NB4 (cell line): ENCODE measurements around the gene RPS6KA2.

Experiments
- DNase-seq: peaks from one replicate; pipeline ENCODE4 v3.0.0; 2010; ENCODE audit warnings: low read depth
- H3K4me3 ChIP-seq: one replicate; pipeline ENCODE4 v1.5.1; 2011; ENCODE audit warnings: mild to moderate bottlenecking, low read depth, low read length, moderate library complexity
- CTCF ChIP-seq: IDR thresholded peaks from one replicate; pipeline ENCODE4 v1.5.1; 2012; ENCODE audit warnings: low read depth, low read length
- MYC ChIP-seq: IDR thresholded peaks from 2 replicates; pipeline ENCODE4 v1.6.1; 2011; ENCODE audit warnings: low read depth, low read length
- POLR2A ChIP-seq: IDR thresholded peaks from 2 replicates; pipeline ENCODE4 v1.6.1; 2011; ENCODE audit warnings: mild to moderate bottlenecking; ENCODE audit not compliant: insufficient read length; ENCODE audit errors: extremely low read depth
- TF ChIP-seq, protein P1 (sequence below): IDR thresholded peaks from 2 replicates; pipeline ENCODE4 v1.6.1; 2011; ENCODE audit warnings: low read depth, low read length

The RPS6KA2 gene

GRCh38 chr6:166469426-166469961 is 157.6 kb downstream of the RPS6KA2 start:
- H3K4me3 ChIP-seq: no peak overlapping the region
- TF ChIP-seq MYC (no peak), CTCF (no peak)
- no peak for DNase-seq

- H3K4me3 ChIP-seq: no peak overlapping the region
- no peak for DNase-seq
- TF ChIP-seq MYC: no peak
- TF ChIP-seq, protein P1, sequence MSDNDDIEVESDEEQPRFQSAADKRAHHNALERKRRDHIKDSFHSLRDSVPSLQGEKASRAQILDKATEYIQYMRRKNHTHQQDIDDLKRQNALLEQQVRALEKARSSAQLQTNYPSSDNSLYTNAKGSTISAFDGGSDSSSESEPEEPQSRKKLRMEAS: no peak
- TF ChIP-seq POLR2A: no peak
- no peak for TF ChIP-seq CTCF
Measured at GRCh38 chr6:166467436-166468000, 159.5 kb downstream of the RPS6KA2 start.

DNA sequence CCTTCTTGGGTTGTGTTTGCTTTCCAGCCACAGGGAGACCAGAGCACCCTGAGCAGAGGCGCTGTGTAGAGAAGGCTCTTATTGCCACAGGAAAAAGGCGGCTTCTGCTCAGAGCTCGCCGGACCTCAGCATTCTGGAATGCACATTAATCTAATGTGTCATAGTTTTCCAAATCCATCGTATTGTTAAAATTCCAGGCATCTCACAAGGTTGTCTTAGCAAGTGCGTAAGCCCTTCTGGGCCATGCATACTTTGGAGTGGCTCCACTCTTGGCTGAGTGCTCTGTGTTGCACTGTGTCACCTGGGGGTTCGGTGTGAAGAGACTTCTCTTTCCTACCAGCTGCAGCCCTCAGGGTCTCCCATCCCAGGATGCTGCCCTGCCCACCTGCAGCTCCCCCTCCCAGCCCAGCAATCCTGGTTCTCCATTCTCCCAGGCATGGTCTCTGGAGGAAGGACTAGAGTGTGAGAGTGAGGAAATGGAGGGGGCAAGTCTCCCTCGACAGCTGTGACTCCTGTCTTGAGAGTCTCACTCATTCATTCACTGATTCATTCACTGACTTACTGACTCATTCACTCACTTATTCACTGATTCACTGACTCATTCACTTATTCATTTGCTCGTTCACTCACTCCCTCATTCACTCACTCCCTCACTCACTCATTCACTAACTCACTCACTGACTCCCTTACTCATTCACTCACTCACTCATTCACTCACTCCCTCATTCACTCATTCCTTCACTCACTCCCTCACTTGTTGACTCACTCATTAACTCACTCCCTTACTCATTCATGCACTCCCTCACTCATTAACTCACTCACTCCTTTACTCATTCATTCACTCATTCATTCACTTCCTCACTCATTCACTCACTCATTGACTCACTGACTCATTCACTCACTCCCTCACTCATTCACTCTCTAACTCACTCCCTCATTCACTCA is 160.6 kb downstream of the RPS6KA2 start:
- no peak for DNase-seq
- no peak overlapping the region for H3K4me3 ChIP-seq
- TF ChIP-seq, protein P1: no peak
- no peak for TF ChIP-seq MYC
- TF ChIP-seq POLR2A: no peak
- no peak for TF ChIP-seq CTCF

DNA sequence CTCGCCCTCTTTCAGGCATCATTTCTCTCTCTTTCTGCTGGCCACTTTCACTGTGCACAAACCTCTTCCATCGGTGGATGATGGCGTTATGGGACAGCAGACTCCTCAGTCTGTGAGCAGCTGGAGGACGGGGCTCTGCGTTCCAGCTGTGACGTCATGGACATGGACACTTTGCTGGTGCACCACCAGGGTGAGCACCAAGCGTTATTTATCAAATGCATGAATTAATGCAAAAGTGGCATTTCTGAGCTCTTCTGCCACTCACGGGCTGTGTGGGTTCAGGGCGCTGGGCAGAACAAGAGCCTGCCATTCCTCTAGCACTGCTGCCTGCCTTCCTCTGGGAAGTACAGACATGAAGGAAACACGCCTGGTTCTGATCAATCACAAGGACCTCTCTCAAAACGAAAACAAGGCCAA is 161.4 kb downstream of the RPS6KA2 start:
- no peak for DNase-seq
- no peak overlapping the region for H3K4me3 ChIP-seq

GRCh38 chr6:166465003-166465399 is 162.1 kb downstream of the RPS6KA2 start:
- no peak for DNase-seq
- no peak overlapping the region for H3K4me3 ChIP-seq
- no peak for TF ChIP-seq POLR2A

More for the DNA sequence above, 161.4 kb downstream of the RPS6KA2 start:
- TF ChIP-seq POLR2A (no peak), MYC (no peak), CTCF (no peak)
- TF ChIP-seq, protein P1: no peak
